ENCODE results near the gene HOXD8. TPM values are rescaled to one million over a fixed set of nuclear protein-coding genes. Genes with fewer than 3 reads are reported as not detected.

HOXD8 gene
- total RNA-seq, 1 experiment from 2014 or later = not detected

- Histone ChIP-seq H3K4me1 (ENCODE audit: control insufficient read depth, insufficient read depth, low read length) (peaks cover 5% of the 10 kb centered on the region), H3K36me3 (ENCODE audit: control insufficient read depth, insufficient read depth, low read length) (no peaks in the 10 kb centered on the region), H3K4me3 (ENCODE audit: low read depth in 2 of 2, low read length in 2 of 2) (no peak overlapping the region), H3K9me3 (ENCODE audit: control insufficient read depth, insufficient read depth, low read depth, low read length) (no peaks in the 10 kb centered on the region), H3K27me3 (ENCODE audit: control insufficient read depth, insufficient read depth, low read length) (0 out of 2 replicates have a peak, but pooled peaks cover under 1% of the 10 kb centered on the region), H3K27ac (ENCODE audit: low read length) (no peak overlapping the region)
- no TSS peak for BruUV-seq (replicated peaks)
- CTCF ChIA-PET = no interaction called here
- TF ChIP-seq, protein P1, sequence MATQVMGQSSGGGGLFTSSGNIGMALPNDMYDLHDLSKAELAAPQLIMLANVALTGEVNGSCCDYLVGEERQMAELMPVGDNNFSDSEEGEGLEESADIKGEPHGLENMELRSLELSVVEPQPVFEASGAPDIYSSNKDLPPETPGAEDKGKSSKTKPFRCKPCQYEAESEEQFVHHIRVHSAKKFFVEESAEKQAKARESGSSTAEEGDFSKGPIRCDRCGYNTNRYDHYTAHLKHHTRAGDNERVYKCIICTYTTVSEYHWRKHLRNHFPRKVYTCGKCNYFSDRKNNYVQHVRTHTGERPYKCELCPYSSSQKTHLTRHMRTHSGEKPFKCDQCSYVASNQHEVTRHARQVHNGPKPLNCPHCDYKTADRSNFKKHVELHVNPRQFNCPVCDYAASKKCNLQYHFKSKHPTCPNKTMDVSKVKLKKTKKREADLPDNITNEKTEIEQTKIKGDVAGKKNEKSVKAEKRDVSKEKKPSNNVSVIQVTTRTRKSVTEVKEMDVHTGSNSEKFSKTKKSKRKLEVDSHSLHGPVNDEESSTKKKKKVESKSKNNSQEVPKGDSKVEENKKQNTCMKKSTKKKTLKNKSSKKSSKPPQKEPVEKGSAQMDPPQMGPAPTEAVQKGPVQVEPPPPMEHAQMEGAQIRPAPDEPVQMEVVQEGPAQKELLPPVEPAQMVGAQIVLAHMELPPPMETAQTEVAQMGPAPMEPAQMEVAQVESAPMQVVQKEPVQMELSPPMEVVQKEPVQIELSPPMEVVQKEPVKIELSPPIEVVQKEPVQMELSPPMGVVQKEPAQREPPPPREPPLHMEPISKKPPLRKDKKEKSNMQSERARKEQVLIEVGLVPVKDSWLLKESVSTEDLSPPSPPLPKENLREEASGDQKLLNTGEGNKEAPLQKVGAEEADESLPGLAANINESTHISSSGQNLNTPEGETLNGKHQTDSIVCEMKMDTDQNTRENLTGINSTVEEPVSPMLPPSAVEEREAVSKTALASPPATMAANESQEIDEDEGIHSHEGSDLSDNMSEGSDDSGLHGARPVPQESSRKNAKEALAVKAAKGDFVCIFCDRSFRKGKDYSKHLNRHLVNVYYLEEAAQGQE (IDR thresholded peaks at IDR 0.05; ENCODE audit: insufficient read depth in 1 of 2, low read depth in 2 of 2, low read length in 1 of 2) = no peak
- TF ChIP-seq TCF7L2 (IDR thresholded peaks at IDR 0.05; ENCODE audit: low read depth, low read length) = no peak
- TF ChIP-seq CTCF (IDR thresholded peaks at IDR 0.05) = no peak
- no peak for TF ChIP-seq SIN3A (IDR thresholded peaks at IDR 0.05; ENCODE audit: borderline replicate concordance, insufficient read depth, low read depth, low read length)
- no peak for TF ChIP-seq POLR2AphosphoS5 (IDR thresholded peaks at IDR 0.05; ENCODE audit: low read depth, low read length)
- in situ Hi-C loops (cut with HindIII; ENCODE audit: low pct_unique_long_range_greater_than_20kb, low sequenced_read_pairs) = no loop called here
- POLR2A ChIA-PET = no interaction called here
- intact Hi-C loops (cut with micrococcal nuclease; ENCODE audit: unreplicated experiment) = no loop called here
- DNase-seq (ENCODE audit: low read depth, low spot score) (no peak), ATAC-seq (no peak)
Measured at GRCh38 chr2:176105078-176105729, 24.3 kb upstream of the HOXD8 start.

DNA sequence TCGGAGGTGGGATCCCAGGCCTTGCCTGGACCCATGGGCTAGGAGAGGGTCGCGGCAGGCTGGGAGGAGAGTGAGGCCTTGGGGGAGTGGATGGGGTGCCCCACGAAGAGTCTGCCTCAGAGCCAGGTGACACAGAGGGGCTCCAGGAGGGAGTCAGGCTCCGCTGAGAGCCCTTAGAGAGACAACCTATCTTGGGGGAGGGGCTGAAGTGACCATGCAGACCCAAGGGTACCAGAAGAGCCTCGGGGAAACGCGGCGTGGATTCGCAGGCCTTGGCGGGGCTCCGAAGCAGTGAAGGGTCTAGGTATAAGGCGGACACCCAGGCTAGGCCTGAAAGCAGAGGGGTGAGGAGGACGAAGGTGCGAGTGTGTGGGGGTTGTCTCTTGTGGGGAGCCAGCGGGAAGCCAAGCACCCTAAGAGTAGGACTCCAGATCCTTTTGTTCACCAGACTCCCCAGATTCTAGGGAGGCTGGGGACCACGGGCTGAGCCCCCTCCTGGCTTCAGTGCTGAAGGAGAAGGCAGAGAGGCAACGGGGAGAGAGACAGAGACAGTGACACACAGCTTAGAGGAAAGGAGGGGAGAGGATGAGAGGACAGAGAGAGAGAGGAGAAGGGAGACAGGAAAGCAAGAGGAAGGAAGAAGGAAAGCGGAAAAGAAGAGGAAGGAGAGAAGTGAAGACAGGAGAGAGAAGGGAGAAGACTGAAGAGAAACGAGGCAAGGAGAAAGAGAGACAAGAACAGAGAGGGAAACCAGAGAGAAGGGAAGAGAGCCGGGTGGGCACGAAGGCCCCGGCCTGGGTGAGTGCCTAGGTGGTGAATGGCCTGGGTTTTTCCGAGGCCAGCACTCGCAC is 23.6 kb upstream of the HOXD8 start:
- intact Hi-C loops (cut with micrococcal nuclease; ENCODE audit: unreplicated experiment) (no loop called here), in situ Hi-C loops (cut with HindIII; ENCODE audit: low pct_unique_long_range_greater_than_20kb, low sequenced_read_pairs) (no loop called here)
- TF ChIP-seq, protein P1 (IDR thresholded peaks at IDR 0.05; ENCODE audit: insufficient read depth in 1 of 2, low read depth in 2 of 2, low read length in 1 of 2) = no peak
- TF ChIP-seq SIN3A (IDR thresholded peaks at IDR 0.05; ENCODE audit: borderline replicate concordance, insufficient read depth, low read depth, low read length) (no peak), CTCF (IDR thresholded peaks at IDR 0.05) (no peak), POLR2AphosphoS5 (IDR thresholded peaks at IDR 0.05; ENCODE audit: low read depth, low read length) (no peak), TCF7L2 (IDR thresholded peaks at IDR 0.05; ENCODE audit: low read depth, low read length) (no peak)
- CTCF ChIA-PET = interaction anchor here (0.7 to 0.8 kb wide), 2 partner anchors 33 to 546 kb away, joined by 3 read pairs; no protein-coding TSS in a partner anchor
- ATAC-seq (peak; percentile 34; the same call in 1 of the 2 replicates), DNase-seq (ENCODE audit: low read depth, low spot score) (no peak)
- Histone ChIP-seq H3K9me3 (ENCODE audit: control insufficient read depth, insufficient read depth, low read depth, low read length) (no peaks in the 10 kb centered on the region), H3K27me3 (ENCODE audit: control insufficient read depth, insufficient read depth, low read length) (0 out of 2 replicates have a peak, but pooled peaks cover 3% of the 10 kb centered on the region), H3K27ac (ENCODE audit: low read length) (no peak overlapping the region), H3K4me3 (ENCODE audit: low read depth in 2 of 2, low read length in 2 of 2) (peak overlapping the region; percentile 41 to 43), H3K4me1 (ENCODE audit: control insufficient read depth, insufficient read depth, low read length) (peaks cover 5% of the 10 kb centered on the region), H3K36me3 (ENCODE audit: control insufficient read depth, insufficient read depth, low read length) (no peaks in the 10 kb centered on the region)
- no TSS peak for BruUV-seq (replicated peaks)
- POLR2A ChIA-PET = interaction anchor here (0.6 kb wide), 1 partner anchor 531 kb away, joined by 4 read pairs; no protein-coding TSS in a partner anchor
